Thoracic aorta (tissue), 2 donors: ENCODE results near the gene NENF. TPM values are rescaled to one million over a fixed set of nuclear protein-coding genes. Genes with fewer than 3 reads are reported as not detected.

Source experiments
- ATAC-seq: fragments of 150-250 bp; one replicate; pipeline ENCODE4 v1.8.0; 2017; ENCODE audit warnings: low read depth; ENCODE audit not compliant: insufficient number of reproducible peaks, low FRiP score
- DNase-seq: peaks from one replicate; pipeline ENCODE4 v3.0.0-alpha.2; 2020; ENCODE audit warnings: low spot score
- H3K27ac ChIP-seq, 2 donors: fragments of 200-600 bp; sonication (generic); 1 replicate in 1 of 2; 2 replicates in 1 of 2; pipeline ENCODE4 v1.5.1; 2016; ENCODE audit warnings: mild to moderate bottlenecking in 2 of 2, moderate library complexity in 2 of 2
- H3K27me3 ChIP-seq: fragments of 200-600 bp; sonication (generic); replicated peaks from 2 replicates; pipeline ENCODE4 v1.6.0; 2016; ENCODE audit warnings: mild to moderate bottlenecking; ENCODE audit not compliant: insufficient read depth
- H3K36me3 ChIP-seq: fragments of 200-600 bp; sonication (generic); one replicate; pipeline ENCODE4 v1.5.1; 2016
- H3K4me1 ChIP-seq, 2 donors: fragments of 200-600 bp; sonication (generic); 1 replicate in 1 of 2; 2 replicates in 1 of 2; pipeline versions ENCODE4 v1.5.1 to v1.6.0; 2016; ENCODE audit warnings: low read depth in 2 of 2, mild to moderate bottlenecking in 1 of 2; ENCODE audit not compliant: control insufficient read depth in 1 of 2
- H3K4me3 ChIP-seq: fragments of 200-600 bp; sonication (generic); 2 replicates; pipeline ENCODE4 v1.5.1; 2016; ENCODE audit warnings: mild to moderate bottlenecking
- H3K9me3 ChIP-seq: fragments of 200-600 bp; sonication (generic); 2 replicates; pipeline ENCODE4 v1.5.1; 2016
- CTCF ChIP-seq: fragments of 200-600 bp; sonication (generic); IDR thresholded peaks from one replicate; pipeline ENCODE4 v1.5.1; 2019; ENCODE audit warnings: antibody characterized with exemption
- total RNA-seq, 2 donors: library from RNA; depleted of rRNA; stranded (reverse); fragments of >200 nt; gene quantifications; one replicate each; pipeline versions ENCODE4 v1.1.0 to v1.2.3, GENCODE V29; 2016

Gene NENF
- total RNA-seq, 2 donors from 2014 or later, result 122 to 152 TPM

GRCh38 chr1:212412374-212412773 is 20.3 kb upstream of the NENF start:
- peaks cover 4 to 18% of the 10 kb centered on the region in 2 donors for H3K4me1 ChIP-seq
- H3K4me3 ChIP-seq, result no peak overlapping the region
- H3K27ac ChIP-seq, result no peak overlapping the region
- DNase-seq (no peak), ATAC-seq (no peak)
- no peak for TF ChIP-seq CTCF
- no peaks in the 10 kb centered on the region for H3K9me3 ChIP-seq
- H3K36me3 ChIP-seq, result peaks cover 7% of the 10 kb centered on the region
- H3K27me3 ChIP-seq, result no peaks in the 10 kb centered on the region

GRCh38 chr1:212413902-212414327 is 18.8 kb upstream of the NENF start:
- peaks cover 5% of the 10 kb centered on the region for H3K36me3 ChIP-seq
- no peak for DNase-seq
- no peak overlapping the region for H3K27ac ChIP-seq
- ATAC-seq, result no peak
- peaks cover 4 to 18% of the 10 kb centered on the region in 2 donors for H3K4me1 ChIP-seq
- H3K4me3 ChIP-seq, result peak overlapping the region; percentile 99
- no peak for TF ChIP-seq CTCF
- no peaks in the 10 kb centered on the region for H3K27me3 ChIP-seq
- no peaks in the 10 kb centered on the region for H3K9me3 ChIP-seq

DNA sequence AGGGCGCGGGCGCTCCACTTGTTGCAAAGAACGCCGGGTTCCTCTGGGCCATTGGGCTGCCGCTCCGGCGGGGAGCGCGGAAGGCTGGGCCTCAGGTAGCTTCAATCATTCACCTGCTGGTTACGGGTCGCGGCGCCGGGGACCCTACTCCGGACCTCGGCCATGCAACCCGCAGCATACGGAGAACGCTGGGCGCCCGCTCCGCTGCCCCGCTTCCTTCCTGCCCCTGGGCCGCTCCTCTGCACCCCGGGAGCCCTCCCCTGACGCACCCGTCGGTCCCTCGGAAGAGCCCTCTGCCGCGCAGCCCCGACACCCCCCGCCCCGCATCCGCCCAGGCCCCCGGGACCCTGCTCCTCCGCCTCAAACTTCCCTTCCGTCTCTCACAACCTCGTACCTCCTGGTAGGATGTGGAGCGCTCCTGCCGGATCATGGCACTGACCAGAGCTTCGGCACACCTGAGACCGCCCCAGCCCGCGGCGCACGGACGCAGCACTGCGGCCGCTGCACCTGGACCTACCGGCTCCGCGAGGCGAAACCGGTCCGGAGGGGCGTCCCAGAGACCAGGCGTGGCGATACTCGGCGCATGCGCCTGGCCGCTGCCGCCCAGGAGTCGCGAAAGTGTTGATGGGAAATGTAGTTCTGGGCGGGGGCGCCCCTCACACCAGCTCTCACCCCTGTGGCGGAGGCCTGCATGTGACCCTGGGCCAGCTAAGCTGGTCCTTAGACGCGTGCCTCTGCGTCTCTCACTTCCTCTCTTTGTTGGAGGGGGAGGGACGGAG is 18.2 kb upstream of the NENF start, which contains the start of gene PACC1:
PACC1 (minus strand) TSS at position 559 of the 779 bp plus-strand sequence; CDS start at position 430, 129 bp downstream.
- no peaks in the 10 kb centered on the region for H3K27me3 ChIP-seq
- DNase-seq (peak; percentile 56), ATAC-seq (peak; percentile 66)
- no peaks in the 10 kb centered on the region for H3K9me3 ChIP-seq
- peak within 1 kb of the TSS; percentile 99 for H3K4me3 ChIP-seq
- peaks cover 4 to 18% of the 10 kb centered on the region in 2 donors for H3K4me1 ChIP-seq
- peak within 1 kb of the TSS in 1 of 2 donors; percentile 37 for H3K27ac ChIP-seq
- no peak for TF ChIP-seq CTCF
- H3K36me3 ChIP-seq, result no peaks in the 10 kb centered on the region

DNA sequence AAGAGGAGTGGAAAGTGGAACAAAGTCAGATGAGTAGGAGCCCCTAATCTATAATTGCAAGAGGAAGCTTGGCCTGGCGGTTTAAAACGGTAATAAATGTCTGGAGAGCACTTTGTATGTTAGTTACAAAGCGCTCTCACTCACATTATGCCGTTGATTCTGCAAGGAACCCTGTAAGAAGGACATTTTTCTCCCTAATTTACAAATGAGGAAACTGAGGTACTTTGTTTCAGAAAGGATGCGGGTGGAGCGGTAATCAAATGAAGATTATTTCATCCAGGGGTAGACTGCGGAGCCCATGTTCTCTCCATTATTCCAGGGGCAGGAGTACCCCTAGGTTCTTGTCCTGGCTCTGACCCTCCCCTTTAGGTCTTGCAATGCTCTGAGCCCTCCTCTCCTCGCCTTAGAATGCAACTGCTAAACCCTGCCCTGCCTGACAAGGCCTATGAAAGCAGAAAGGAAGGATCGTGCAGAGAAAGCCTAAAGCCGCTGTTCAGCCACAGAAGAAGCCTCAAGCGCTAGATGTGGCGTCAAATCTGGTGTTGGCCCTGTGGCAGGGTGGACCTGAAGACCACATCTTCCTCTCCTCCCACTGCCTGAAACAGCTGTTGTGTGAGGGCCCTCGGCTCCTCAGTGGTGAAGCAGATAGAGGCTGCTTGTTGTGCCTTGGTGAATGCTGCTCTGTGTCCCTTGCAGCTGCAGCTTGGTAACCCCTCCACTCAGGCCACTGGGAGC is 17.4 kb upstream of the NENF start:
- Histone ChIP-seq H3K4me1 (peaks cover 4 to 18% of the 10 kb centered on the region in 2 donors), H3K27ac (peak overlapping the region in 1 of 2 donors; percentile 37), H3K27me3 (no peaks in the 10 kb centered on the region), H3K36me3 (no peaks in the 10 kb centered on the region), H3K9me3 (no peaks in the 10 kb centered on the region), H3K4me3 (peak overlapping the region; percentile 99)
- ATAC-seq (no peak), DNase-seq (no peak)
- no peak for TF ChIP-seq CTCF

GRCh38 chr1:212421165-212421564 is 11.6 kb upstream of the NENF start:
- no peak for DNase-seq
- ATAC-seq, result no peak
- no peaks in the 10 kb centered on the region for H3K4me1 ChIP-seq
- no peak overlapping the region for H3K27ac ChIP-seq
- H3K4me3 ChIP-seq, result no peak overlapping the region
- H3K27me3 ChIP-seq, result no peaks in the 10 kb centered on the region
- TF ChIP-seq CTCF, result no peak
- H3K36me3 ChIP-seq, result no peaks in the 10 kb centered on the region
- no peaks in the 10 kb centered on the region for H3K9me3 ChIP-seq
